HG02973 (cell line): ENCODE data around the gene CALML3.

Source experiments
- ATAC-seq: cut with Tn5 transposase; IDR thresholded peaks from one replicate; pipeline ENCODE4 v1.9.1; 2021; ENCODE audit warnings: moderate library complexity; ENCODE audit not compliant: unreplicated experiment

CALML3 gene

DNA sequence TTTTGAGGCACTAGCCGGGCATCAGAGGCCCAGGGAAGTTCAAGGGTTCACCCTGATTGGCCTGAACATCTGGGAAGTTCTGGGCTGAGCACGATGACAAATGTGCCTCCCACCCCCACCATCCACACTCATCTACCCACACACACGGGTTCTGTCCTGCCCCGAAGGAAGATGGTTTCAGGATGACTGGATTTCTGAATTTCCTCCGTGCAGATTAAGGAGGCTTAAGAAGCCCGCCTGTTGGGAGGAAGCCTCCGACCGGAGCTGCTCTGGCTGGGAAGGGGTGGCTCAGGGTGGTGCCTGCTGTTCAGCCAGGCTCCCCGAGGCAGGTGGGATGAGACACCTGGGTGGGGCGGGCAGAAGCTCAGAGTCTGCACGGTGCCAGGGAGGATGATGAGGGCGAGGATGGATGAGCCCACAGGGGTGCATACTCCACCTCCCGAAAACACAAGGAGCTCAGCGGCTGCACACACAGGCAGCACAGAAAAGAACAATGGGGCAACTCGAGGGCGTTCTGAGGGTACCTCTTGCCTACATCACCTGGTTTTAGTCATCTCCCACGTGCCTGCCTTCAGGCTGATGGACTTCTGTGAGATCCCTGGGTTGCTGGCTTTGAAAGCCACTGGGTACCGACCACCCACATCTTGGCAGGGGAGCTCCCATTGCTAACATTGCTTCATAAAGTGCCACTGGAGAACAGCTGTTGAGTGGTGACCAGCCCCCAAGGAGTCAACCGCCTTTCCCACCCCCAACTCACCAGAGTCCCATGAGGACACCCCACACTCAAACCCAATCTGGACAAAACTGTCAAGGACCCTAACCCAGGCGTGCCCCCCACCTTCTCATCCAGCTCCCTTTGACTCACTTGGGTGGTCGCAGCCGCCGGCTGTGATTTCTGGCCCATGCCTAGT lies 41.2 kb downstream of the CALML3 start:
- no peak for ATAC-seq

DNA sequence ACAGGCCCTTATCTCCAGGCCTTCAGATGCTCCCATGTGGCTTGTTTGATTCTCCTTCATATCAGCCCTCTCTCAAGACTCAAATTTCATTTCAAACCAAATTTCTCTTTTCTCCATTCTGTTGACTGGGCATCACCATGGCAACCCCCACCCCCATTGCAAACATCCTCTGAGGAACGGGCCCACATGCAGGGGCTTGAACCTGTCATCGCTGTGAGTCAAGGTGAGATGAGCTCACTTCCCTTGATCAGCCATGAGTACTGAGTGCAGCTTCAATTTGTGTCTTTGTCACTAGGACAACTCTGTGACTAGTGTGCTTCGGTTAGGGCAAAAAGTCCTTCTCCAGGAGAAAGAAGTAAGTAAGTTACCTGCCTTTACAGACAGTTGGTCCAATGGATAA lies 41.9 kb downstream of the CALML3 start:
- ATAC-seq, result no peak

DNA sequence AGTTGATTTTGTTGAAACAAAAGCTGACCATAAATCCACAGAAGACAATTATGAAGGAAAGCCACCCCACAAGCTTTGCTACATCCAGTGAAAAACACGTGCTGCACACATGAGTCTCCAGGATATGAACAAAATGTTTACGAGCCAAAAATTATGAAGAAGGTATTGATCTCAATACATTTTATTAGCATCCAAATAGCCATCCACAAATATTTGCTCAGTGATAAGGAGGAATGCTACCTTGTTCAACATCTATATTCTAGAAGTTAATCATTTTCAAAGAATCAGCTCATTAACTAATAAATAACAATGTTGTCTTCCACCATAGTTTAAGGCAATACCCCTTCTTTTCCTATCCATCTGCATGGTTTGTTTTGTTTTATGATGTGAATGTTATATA lies 42.7 kb downstream of the CALML3 start:
- no peak for ATAC-seq

DNA sequence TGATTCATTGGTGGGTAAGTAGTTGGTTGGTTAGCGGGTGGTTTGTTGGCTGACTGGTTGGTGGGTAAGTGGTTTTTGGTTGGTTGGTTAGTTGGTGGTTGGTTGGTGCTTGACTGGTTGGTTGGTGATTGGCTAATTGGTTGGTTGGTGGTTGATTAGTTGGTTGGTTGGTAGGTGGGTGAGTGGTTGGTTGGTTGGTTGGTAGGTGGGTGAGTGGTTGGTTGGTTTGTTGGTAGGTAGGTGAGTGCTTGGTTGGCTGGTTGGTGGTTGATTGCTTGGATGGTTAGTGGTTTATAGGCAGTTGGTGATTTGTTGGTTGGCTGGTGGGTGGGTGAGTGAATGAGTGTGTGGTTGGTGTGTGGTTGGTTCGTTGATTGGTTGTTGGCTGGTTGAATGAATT lies 44.2 kb downstream of the CALML3 start:
- no peak for ATAC-seq

DNA sequence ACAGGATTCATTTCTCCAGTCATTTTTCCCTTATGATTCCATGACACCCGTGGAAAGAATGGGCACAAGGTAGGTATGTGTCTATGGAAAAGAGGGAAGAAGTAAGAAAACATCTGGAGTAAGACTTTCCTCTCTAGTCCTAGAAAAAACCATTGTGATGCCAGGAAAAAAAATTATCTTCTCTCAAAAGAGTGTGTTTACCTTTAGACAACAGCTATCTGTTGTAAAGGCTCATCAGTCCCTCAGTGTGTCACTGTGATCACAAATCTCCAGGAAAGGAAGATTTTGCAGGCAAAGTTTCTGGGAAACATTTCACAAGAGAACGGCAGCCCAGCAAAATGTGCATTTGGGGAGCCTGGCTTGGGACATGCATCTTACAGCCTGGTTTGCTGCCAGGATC lies 44.8 kb downstream of the CALML3 start:
- no peak for ATAC-seq

DNA sequence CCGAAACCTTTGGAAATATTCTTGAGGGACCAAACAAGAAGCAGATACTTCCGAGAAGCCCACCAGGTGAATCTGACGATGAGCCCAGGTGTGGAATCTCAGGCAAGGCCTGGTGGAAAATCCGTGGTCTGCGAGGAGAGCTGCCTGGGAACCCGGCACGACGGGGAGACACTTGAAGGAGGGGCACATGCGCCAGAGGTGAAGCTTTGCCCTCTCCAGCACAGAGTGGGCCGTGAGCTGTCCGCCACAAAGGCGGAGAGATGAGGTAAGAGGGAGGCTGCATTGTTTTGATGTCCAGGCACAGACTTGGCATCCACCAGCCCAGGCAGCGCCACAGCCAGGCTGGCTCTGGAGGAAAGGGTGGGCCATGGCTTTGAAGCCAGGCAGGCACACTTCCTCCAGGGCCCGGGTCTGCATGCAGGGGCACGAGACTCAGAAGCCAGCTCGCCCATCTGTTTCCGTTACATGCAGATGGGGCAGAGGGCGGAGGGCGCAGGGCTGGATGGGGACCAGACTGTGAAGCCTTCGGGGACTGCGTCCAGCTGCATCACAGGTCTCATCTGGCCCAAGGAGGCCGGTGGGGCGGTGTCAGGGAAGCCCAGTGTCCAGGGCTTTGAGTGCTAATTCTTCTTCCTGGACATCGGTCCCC lies 45.4 kb downstream of the CALML3 start:
- ATAC-seq, result no peak

DNA sequence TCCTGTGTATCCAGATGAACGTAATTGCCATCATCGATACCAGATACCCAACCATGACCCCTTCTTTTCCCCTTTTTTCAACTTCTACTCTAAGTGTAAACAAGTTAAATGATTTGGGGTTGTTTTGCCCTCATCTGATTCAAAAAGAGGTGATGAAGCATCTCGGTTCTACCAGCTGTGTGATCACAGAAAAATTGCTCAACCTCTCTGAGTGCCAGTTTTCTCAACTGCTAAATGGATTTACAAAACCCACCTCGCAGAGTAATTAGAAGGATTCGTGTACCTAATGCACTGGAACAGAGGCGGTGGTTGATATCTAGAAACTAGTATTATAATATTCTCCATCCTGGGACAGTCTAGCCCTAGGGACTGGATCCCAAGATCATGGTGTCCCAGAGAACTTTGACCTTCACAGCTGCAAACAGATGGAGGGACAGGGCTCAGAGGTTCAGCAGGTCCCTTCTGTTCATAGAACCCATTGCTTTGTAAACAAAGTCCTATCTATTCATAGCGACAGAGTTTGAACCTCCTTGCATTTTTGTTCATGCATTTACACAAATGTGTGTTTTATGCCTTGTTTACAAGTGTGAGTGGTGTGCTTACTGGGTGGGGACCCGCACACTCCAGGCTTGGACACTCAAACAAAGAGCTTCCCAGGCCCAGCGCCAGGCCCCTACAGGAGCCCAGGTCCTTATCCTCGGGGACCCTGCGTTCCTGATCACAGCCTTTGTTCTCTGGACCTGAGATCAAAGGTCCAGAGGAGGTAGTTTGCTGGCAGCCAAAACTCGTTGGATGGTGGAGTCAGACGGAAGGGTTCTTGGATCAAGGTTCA lies 46.4 kb downstream of the CALML3 start:
- ATAC-seq, result no peak

DNA sequence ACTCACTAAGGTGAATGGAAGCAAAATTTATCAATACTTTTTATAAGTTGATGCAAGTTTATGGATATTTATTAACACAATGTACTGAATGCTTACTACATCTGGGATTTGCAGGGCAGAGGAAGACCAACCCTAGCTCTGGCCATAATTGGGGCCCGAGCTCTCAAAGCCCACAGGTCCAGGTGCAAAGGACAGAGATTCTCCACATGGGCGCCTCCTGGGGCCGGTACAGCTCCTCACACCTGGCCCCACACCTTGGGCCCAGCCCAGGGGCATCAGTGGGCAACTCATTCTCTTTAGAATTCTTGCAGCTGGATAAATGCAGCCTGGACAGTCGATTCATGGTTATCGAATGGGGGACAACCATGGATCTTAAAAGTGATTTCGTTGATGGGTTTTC lies 47.1 kb downstream of the CALML3 start:
- no peak for ATAC-seq

DNA sequence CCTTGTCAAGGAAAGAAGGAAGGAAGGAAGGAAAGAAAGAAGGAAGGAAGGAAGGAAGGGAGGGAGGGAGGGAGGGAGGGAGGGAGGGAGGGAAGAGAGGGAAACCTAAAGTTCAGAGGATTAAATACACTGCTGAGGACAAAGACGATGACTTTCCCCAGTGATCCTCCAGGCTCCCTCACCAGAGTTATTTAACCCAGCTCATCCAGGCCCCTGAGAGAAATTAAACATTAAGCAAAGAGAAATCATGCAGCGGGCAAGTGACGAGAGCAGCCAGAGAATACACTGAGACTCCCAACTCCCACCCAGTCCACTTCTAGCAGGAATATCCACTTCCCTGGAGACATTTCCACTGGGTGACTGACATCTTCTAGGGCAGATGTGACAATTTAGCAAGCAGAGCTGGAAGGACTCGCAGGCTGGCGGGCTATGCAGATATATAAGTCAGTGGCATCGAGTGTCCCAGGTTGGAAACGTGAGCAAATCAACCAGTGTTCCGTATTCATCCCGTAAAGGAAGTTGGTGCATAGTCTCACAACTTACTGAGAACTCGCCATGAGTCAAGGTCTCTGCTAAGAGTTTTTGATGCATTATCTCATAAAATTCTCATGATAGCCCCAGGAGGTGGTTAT lies 48.7 kb downstream of the CALML3 start:
- ATAC-seq, result no peak

DNA sequence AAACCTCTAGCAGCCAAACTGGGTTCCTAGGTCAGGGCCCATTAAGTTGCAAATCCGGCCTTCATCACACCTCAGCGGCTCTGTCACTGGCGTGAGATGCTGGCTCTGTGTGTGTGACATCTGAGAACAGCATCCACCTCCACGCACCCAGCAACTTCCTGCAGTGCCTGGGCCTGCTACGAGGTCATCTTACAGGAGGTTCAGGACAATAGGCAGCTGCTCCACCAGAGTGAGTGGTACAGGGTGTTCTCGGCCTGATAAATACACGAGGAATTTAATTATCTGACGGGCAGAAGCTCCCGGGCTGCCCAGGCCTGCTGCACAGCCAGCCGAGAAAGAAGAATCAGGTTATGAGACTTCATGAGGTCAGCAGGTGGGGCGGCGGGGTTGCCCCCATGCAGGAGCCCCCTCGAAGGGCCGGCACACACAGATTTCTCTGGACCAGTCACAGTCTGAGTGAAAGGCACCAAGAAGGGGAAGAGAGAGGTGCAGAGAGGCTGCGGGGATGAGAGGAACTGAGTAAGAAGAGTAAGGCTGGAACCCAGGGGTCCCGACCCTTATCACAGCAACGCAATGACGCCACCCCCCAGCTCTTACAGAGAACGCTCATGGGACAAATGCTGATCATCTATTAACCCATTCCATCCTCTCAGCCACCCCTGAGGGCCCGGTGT lies 49.3 kb downstream of the CALML3 start:
- ATAC-seq, result no peak

DNA sequence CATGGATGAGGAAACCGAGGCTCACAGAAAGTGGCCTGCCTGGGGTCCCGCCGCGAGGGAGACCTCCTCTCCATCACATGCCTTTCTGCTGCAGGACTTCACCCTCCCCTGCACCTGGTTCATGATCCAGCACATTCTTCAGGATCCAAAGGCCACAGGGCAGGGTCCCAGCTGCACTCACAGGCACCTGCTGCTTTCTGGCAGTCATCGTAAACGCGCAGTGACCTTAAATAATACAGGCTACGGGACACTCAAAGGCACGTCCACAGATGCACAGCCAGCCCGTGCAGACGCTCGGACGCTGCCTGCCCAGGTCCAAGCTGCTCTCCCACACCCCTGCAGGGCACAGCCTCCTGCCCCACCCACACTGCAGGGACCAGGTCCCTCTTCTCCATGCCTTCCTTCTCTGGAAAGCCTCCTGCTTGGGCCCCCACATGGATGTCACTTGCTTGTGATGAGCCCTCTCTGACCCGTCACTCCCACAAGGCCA lies 49.9 kb downstream of the CALML3 start:
- ATAC-seq, result no peak

DNA sequence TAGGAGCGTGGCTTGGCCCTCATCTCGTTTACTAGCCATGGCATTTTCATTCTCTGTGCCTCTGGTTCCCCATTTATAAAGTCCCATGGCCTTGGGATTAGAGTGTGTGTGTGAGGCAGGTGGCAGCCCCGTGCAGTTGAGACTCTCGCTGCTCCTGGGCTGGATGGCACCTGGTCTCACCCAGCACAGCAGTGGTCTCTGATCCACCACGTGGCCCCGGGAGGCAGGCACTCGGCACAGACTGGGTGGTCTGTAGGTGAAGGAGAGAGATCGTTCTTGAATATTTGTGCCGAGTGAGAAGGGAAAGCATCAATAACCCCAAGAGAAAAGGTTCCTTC lies 50.4 kb downstream of the CALML3 start:
- no peak for ATAC-seq

DNA sequence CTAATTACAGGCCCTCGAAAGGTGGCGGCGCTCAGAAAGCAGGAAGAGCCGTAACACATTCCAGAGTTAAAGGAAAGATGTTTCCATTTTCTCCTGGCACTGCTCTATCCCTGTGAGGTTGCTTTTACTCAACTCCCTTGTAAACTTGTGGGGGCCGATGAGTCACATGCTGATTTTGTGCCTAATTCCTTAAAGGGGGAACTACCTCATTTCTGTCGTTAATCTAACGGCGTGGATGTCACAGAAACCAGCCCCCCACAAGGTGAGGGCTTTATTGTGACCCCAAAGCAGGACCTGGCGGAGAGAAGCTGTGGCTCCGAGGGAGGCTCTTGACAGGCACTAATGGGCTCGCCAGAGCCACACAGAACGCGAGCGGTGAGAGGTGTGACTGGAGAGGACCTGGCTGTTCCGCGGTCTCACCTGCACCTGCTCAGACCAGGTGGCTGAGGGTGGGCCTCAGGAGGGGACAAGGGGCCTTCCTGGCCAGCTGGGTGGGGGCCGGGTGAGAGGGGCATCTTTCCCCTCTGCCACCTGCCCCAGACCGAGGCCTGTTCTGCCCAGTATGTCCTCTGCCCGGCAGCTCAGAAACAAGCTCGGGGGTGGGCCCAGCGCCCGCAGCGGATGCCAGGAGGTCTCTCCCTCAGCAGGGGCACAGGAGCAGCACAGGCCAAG lies 50.9 kb downstream of the CALML3 start:
- no peak for ATAC-seq

DNA sequence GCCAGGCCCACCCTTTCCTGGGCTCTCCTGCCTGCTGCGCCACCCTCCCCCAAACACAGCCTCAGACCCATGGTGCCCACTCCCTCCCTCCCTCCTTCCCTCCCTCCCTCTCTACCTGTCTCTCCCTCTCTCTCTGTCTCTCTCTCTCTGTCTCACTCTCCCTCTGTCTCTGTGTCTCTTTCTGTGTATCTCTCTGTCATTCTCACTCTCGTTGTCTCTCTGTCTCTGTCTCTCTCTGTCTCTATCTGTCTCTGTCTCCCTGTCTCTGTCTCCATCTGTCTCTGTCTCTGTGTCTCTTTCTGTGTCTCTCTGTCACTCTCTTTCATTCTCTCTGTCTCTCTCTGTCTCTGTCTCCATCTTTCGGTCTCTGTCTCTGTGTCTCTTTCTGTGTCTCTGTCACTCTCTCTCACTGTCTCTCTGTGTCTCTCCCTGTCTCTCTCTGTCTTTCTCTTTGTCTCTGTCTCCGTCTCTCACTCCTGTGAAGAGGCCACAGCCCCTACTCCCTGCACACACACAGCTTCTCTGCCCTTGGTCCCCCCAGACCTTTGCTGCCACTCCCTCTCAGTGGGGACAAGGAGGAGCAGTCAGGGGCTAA lies 51.5 kb downstream of the CALML3 start:
- no peak for ATAC-seq
